GM18505 (cell line): Measurements from ENCODE around the gene HOXC11.

Experiments
- ATAC-seq: cut with Tn5 transposase; IDR thresholded peaks from one replicate; pipeline ENCODE4 v1.9.1; 2021; ENCODE audit not compliant: unreplicated experiment
- POLR2A ChIP-seq: IDR thresholded peaks from 4 replicates; pipeline ENCODE4 v1.6.1; 2011; ENCODE audit warnings: borderline replicate concordance; ENCODE audit not compliant: insufficient read depth, insufficient read length; ENCODE audit errors: extremely low read depth

HOXC11 gene

DNA sequence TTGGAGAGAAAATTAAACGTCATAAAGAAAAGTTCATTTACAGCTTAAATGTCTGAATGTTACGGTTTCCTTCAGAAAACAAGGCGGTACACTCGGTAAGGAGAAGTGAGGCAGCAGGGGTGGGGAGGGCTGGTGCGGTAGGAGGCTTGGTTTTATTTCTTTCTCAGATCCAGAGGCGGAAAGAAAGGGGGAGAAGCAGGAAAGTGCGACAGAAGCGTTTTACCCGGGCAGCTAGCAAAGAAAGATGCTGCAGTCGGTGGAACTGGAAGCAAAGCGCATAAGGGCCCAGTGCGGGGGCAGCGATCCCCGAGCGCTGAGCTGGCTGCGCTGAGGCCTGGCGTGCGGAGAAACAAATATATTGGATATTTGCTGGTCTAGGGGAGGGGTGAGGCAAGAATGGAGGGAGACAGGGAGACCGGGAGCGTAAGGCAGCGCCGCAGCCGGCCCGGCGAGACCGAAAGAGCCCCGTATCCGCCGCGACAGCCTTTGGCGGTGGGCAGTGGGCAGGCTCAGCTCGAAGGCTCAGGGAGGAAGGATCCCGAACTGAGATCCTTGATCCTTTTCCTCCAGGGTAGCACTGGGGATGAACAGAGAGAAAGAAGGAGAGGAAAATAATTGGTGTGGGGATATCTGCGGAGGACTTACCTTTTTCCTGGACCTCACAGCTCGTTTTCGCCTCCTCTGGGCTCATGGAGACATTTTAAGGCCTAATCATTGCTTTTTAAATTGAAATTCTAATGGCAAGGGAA, 6.4 kb upstream of the HOXC11 start:
- no peak for TF ChIP-seq POLR2A
- no peak for ATAC-seq

DNA sequence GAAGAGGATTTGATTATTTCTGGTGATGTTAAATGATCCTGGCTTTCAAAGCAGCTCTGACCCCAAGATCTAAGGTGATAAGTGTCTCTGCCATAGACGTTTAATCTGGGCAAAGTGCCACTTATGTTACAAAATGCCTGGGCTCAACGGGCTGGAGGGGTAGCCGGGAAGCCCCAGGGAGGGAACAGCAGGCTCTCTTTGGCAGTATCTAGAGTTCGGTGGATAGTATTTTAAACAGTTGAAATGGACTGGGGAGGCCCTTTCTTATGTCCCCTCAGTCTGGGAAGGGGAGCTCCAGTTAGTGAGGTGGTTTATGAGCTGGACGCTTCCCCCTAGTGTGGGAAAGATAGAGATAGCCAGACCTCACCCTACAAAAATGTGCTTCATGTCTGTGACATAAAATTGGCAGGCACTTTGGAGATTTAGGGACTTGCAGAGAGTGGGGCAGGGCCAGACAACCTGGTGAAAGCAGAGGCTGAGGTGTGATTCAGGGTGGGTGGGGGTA, 5.5 kb upstream of the HOXC11 start:
- no peak for ATAC-seq
- no peak for TF ChIP-seq POLR2A

DNA sequence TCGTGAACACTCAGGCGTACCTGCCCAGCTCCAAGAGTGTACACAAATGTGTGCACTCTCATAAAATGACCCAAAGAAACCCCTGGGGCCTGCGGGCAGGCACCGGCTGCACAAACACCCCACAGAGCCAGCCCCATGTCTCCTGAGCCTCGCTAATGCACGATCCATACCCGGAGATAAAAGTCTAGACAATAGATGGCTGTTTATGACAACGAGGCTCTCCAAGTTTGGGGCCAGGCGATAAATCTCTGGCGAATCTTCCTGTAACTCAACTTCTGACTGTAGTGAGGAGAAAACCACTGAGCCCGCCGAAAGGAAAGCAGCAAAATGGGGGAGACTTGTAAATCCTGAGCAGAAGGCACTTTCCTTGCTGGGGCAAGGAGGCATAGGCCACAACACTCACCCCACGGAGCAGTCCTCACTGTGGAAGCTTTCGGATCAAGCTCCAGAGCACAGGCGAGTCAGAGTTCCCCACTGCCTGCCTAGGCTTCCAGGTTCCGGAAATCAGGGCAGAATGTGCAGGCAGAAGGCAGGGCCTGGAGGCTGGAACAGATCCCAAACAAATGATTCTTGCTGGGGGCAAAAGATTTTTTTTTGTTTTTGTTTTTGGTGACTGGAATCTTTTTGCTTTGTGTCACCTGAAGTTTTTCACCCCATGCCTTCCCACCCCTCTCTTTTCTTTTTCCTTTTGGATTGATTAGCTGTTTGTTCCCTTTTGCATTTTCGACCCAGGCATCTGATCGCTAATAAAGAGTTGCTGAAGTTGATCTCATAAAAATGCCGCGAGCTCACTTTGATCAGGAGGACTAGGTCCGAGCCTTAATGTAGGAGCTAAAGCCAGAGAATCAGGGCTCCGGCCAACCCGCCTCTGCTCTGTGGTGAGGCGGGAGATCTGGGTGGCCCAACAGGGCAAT, 4.5 kb upstream of the HOXC11 start:
- no peak for ATAC-seq
- TF ChIP-seq POLR2A = no peak

DNA sequence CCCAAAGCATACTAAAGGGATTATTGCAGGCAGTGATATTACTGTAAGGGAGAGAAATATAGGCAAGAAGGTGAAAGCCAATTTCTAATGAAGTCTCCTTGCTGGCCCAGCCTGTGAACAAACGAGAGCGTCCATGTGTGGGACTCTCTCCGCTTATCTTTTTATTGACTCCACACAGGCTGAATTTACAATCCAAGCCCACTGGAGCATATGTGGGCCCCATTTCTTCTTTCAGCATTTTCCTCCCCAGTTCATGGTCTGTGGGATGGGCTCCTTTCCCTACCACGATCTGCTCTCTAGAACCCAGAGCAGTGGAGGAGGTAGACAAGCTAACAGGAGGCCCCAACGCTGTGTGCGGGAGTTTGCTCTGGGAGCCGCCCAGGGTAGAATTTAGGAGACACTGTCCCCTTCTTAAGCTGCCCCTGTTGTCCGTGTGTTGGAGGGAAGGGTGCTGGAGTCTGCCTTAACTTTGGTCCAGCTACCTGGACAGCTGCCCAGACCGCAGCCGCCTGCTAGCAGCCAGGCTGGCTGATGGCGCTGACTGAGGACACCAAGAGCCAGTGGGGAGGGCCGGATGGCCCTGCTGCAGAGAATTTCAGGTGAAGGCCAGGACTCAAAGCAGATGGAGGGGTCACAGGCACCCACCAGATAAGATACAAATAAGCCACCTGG, 3.2 kb upstream of the HOXC11 start:
- no peak for ATAC-seq
- no peak for TF ChIP-seq POLR2A

DNA sequence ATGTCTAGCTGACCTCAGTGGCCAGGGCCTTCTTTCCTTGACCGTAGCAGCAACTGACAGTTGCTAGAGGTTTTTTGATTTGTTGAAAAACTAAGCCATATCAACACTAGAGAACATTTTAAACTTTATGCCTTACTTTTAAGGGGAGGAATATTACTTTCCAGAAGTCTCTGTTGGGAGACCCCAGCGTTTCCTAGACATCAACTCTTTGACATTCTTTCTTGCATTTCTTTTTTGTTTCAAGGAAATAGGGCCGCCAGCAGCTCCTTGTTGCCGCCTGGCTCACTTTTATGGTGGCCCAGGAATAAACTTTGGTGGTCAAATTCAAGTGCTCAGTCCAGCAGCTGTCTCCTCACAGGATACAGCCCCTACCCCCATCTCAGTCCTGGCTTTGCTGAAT, 2.5 kb upstream of the HOXC11 start:
- TF ChIP-seq POLR2A = no peak

DNA sequence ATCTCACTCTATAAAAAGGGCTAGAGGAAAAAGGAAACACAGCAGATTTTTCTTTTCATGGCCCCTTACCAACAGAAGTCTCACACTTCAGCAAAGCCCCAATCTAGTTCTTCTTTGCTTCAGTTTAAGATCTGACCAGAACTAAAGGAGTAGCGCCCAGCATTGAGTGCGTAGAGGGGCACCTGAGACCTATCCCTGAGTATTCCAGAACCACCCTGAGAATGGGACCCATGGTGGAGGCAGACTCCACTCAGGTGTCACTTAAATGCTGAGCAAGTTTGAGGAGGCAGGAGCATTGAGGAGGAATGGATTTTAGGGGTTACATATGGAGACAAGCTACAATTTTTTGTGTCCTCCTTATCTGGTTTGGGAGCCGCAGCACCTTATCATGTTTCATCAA, 1.8 kb upstream of the HOXC11 start:
- no peak for ATAC-seq
- TF ChIP-seq POLR2A = no peak

More for the DNA sequence above, 2.5 kb upstream of the HOXC11 start:
- ATAC-seq = no peak

DNA sequence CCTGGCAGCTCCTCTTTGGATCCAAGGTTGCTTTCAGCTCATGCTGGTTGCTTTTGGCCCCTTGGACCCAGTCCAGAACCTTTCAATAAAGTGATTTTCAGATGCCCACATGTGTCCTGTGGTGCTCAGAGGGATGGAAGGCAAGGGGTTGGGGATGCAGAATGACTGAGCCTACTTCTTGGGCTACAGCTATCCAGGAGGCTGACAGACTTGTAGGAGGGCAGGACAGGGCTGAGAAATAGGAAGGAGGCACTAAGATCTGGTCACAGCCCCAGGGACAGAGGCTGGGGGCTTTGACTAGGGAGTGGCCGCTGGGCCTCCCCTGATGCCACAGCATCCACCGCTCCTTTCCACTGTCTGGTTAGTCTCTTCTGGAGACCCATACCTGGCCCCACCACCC, 1.2 kb upstream of the HOXC11 start:
- TF ChIP-seq POLR2A = no peak
- ATAC-seq = no peak

DNA sequence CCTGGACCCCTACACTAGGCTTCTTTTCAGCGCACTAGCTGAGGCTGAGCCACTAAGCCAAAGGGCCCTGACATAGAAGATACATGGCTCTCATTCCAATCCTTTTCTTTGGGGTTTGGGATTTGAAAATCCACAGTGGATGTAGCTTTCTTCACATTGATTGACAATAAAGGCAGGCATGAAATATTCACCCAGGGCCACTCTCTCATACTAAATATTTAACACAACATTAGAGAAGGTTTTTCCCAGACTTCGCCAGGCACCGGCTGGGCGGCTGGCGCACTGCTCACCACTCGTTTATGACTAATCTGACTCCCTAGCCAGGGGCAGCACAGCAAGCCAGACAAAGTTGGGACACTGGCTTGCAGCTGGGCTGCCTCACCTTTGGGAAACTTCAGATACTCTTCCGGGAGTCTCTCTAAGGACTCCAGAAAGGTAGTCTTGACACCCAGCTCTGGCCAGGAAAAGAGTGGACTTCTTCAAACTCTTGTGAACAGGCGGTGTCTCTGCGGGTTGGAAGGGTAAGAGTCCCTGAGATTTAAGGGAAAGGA, 699 bp upstream of the HOXC11 start:
- TF ChIP-seq POLR2A = no peak
- ATAC-seq = no peak

DNA sequence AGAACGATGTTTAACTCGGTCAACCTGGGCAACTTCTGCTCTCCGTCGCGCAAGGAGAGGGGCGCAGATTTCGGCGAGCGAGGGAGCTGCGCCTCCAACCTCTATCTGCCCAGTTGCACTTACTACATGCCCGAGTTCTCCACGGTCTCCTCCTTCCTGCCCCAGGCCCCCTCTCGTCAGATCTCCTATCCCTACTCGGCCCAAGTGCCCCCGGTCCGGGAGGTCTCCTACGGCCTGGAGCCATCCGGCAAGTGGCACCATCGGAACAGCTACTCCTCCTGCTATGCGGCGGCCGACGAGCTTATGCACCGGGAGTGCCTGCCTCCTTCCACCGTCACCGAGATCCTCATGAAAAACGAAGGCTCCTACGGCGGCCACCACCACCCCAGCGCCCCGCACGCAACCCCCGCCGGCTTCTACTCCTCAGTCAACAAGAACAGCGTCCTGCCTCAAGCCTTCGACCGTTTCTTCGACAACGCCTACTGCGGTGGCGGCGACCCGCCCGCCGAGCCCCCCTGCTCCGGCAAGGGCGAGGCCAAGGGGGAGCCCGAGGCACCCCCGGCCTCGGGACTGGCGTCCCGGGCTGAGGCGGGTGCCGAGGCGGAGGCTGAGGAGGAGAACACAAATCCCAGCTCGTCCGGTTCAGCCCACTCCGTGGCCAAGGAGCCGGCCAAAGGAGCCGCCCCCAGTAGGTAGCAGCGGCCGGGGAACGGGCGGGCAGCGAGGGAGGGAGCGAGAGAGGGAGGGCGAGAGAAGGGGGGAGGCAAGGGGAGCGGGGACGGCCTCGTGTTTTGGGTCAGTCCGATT, 513 bp downstream of the HOXC11 start:
- TF ChIP-seq POLR2A = no peak
- ATAC-seq = no peak

DNA sequence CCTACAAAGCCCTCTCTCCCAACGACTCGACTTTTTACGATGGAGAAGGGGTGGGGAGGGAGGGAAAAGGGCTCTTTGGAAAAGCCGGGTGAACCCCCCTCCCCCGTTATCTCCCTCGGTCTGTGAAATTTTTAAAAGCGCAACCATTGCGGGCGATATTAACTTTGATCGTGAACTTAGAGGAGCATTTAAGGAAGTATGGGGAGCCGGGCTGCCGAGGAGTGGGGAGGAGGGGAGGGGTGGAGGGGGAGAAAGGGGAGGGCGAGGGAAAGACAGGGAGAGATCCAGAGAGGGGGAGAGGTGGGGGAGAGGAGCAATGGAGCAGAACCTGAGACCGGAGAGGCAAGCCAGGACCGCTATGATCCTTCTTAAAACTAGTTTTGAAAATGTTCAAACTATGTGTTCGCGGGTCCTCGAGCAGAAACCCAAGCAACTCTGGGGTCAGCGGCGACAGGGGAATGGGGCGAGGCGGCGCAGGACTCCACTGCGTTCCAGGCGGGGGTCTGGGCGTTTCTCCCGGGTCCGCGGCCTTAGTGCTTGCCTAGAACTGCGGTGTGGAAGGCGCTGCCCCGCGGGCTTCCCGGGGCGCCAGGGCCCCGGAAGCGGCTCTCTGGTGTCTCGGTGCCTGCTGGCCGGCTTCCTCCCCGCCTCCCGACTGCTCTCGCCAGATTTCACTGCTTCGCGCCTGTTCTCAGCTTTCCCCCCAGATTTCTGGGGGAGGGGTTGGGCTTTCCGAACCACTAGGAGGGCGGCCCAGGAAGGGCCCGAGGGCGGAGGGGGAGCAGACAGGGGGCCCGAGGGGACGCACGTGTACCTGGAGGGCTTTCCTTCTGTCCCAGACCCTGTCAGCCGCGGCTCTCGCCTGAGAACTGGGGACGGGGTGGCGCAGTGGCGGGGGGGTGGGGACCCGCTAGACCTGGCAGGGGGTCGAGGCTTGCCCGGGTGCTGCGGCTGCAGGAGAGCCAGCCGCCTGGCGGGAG, 1.4 kb downstream of the HOXC11 start, which contains the start of gene HOTAIR:
Gene HOTAIR, minus strand, starts transcription at position 871 of the 980 bp plus-strand sequence.
- ATAC-seq = no peak
- no peak for TF ChIP-seq POLR2A

DNA sequence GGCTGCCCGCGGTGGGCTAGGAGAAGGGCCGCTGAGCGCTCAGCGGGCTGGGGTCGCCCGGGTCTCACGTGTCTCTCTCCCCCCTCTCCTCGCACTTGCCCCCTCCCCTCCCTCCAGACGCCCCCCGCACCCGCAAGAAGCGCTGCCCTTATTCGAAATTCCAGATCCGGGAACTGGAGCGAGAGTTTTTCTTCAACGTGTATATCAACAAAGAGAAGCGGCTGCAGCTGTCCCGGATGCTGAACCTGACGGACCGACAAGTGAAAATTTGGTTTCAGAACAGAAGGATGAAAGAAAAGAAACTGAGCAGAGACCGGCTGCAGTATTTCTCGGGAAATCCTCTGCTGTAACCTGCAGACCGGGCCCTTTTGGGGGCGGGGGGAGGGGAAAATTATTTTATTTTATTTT, 2.1 kb downstream of the HOXC11 start:
- ATAC-seq = no peak
- TF ChIP-seq POLR2A = no peak
